G401.6 (cell line): ENCODE results near the gene PCDHGA1.
"Not testable (repeated sequence)": the region's sequence is repeated elsewhere in the genome, so short reads cannot be mapped to it uniquely, and the experiment has no call there.

Experiments used
- FAIRE-seq: peaks from 2 replicates; lab custom pipeline; 2012; peaks lifted over from hg19 to GRCh38; lab: Jason Lieb, UNC

The PCDHGA1 gene

GRCh38 chr5:141383345-141383744 lies 53.0 kb downstream of the PCDHGA1 start:
- FAIRE-seq, result no peak

GRCh38 chr5:141384471-141385267 lies 54.4 kb downstream of the PCDHGA1 start:
- FAIRE-seq, result no peak

GRCh38 chr5:141387557-141388311 lies 57.4 kb downstream of the PCDHGA1 start, which contains the start of gene PCDHGB4:
PCDHGB4 (plus strand) TSS chr5:141387698; CDS start chr5:141387885, 187 bp downstream.
- FAIRE-seq, result not testable (repeated sequence)

- no peak for FAIRE-seq
Measured at GRCh38 chr5:141388661-141389060, 58.3 kb downstream of the PCDHGA1 start.

- FAIRE-seq, result no peak
Measured at GRCh38 chr5:141389153-141390042, 59.1 kb downstream of the PCDHGA1 start.

GRCh38 chr5:141392429-141393198 lies 62.3 kb downstream of the PCDHGA1 start, which contains the start of gene PCDHGA8:
PCDHGA8 (plus strand) TSS chr5:141392633; CDS start chr5:141392814, 181 bp downstream.
- FAIRE-seq, result no peak

GRCh38 chr5:141393267-141393666 lies 63.0 kb downstream of the PCDHGA1 start:
- FAIRE-seq, result no peak

GRCh38 chr5:141394401-141395187 lies 64.3 kb downstream of the PCDHGA1 start:
- not testable (repeated sequence) for FAIRE-seq

- FAIRE-seq, result not testable (repeated sequence)
Measured at GRCh38 chr5:141397756-141398551, 67.6 kb downstream of the PCDHGA1 start, which contains the start of gene PCDHGB5. PCDHGB5 (plus strand) TSS chr5:141397947; CDS start chr5:141398128, 181 bp downstream.

- no peak for FAIRE-seq
Measured at GRCh38 chr5:141398608-141399007, 68.3 kb downstream of the PCDHGA1 start.

GRCh38 chr5:141399555-141400258 lies 69.4 kb downstream of the PCDHGA1 start:
- FAIRE-seq, result no peak

GRCh38 chr5:141402553-141403243 lies 72.4 kb downstream of the PCDHGA1 start, which contains the start of gene PCDHGA9:
PCDHGA9 (plus strand) TSS chr5:141402778; CDS start chr5:141402953, 175 bp downstream.
- peak; percentile 60 for FAIRE-seq

GRCh38 chr5:141403387-141403786 lies 73.1 kb downstream of the PCDHGA1 start:
- FAIRE-seq, result no peak

GRCh38 chr5:141407790-141408505 lies 77.6 kb downstream of the PCDHGA1 start, which contains the start of gene PCDHGB6:
PCDHGB6 (plus strand) TSS chr5:141408021; CDS start chr5:141408203, 182 bp downstream.
- FAIRE-seq, result not testable (repeated sequence)

GRCh38 chr5:141409598-141410306 lies 79.4 kb downstream of the PCDHGA1 start:
- FAIRE-seq, result no peak

- no peak for FAIRE-seq
Measured at GRCh38 chr5:141411575-141411974, 81.3 kb downstream of the PCDHGA1 start.
